Stimulated activated memory B cell treated with anti-CD40 and anti-IgM and Interleukin-4, amounts not matched to agents 10 μg/mL and 1 μg/mL and 100 μg/mL, for 72 hours (primary cell): ENCODE results near the gene FGF7.

Experiments
- ATAC-seq: fragments of 150-1000 bp; cut with Tn5 transposase; 2 replicates; pipeline ENCODE4 v1.10.0; 2021
- H3K27ac Mint-ChIP-seq: one replicate; pipeline ENCODE4 v1.8.0; 2022; ENCODE audit warnings: mild to moderate bottlenecking, mixed read lengths
- H3K27me3 Mint-ChIP-seq: one replicate; pipeline ENCODE4 v1.8.0; 2022; ENCODE audit warnings: mixed read lengths
- H3K36me3 Mint-ChIP-seq: one replicate; pipeline ENCODE4 v1.8.0; 2022; ENCODE audit warnings: mixed read lengths
- H3K4me1 Mint-ChIP-seq: one replicate; pipeline ENCODE4 v1.8.0; 2022; ENCODE audit warnings: mixed read lengths
- H3K4me3 Mint-ChIP-seq: one replicate; pipeline ENCODE4 v1.8.0; 2022; ENCODE audit warnings: mild to moderate bottlenecking, moderate library complexity, mixed read lengths
- H3K9me3 Mint-ChIP-seq: one replicate; pipeline ENCODE4 v1.8.0; 2022; ENCODE audit warnings: mixed read lengths

The FGF7 gene

GRCh38 chr15:49424954-49425353, 1.9 kb downstream of the FGF7 start:
- ATAC-seq = no peak

GRCh38 chr15:49427372-49427771, 4.3 kb downstream of the FGF7 start:
- no peaks in the 10 kb centered on the region for H3K9me3 Mint-ChIP-seq
- no peaks in the 10 kb centered on the region for H3K36me3 Mint-ChIP-seq
- ATAC-seq = no peak
- H3K27me3 Mint-ChIP-seq = no peaks in the 10 kb centered on the region
- H3K4me1 Mint-ChIP-seq = no peaks in the 10 kb centered on the region
- no peak overlapping the region for H3K4me3 Mint-ChIP-seq
- no peak overlapping the region for H3K27ac Mint-ChIP-seq

More at GRCh38 chr15:49424954-49425353, 1.9 kb downstream of the FGF7 start:
- Mint-ChIP-seq H3K36me3 (no peaks in the 10 kb centered on the region), H3K4me1 (peaks cover 7% of the 10 kb centered on the region), H3K9me3 (no peaks in the 10 kb centered on the region), H3K27me3 (no peaks in the 10 kb centered on the region), H3K4me3 (no peak overlapping the region), H3K27ac (no peak overlapping the region)

GRCh38 chr15:49428409-49429095, 5.5 kb downstream of the FGF7 start:
- no peak overlapping the region for H3K4me3 Mint-ChIP-seq
- H3K27me3 Mint-ChIP-seq = no peaks in the 10 kb centered on the region
- H3K9me3 Mint-ChIP-seq = no peaks in the 10 kb centered on the region
- no peak overlapping the region for H3K27ac Mint-ChIP-seq
- no peaks in the 10 kb centered on the region for H3K4me1 Mint-ChIP-seq
- no peak for ATAC-seq
- no peaks in the 10 kb centered on the region for H3K36me3 Mint-ChIP-seq

- Mint-ChIP-seq H3K4me3 (no peak overlapping the region), H3K9me3 (no peaks in the 10 kb centered on the region), H3K27ac (no peak overlapping the region), H3K27me3 (no peaks in the 10 kb centered on the region), H3K4me1 (no peaks in the 10 kb centered on the region), H3K36me3 (no peaks in the 10 kb centered on the region)
- peak; percentile 34 for ATAC-seq
Measured at GRCh38 chr15:49430046-49430445, 7.0 kb downstream of the FGF7 start.

- Mint-ChIP-seq H3K4me3 (no peak overlapping the region), H3K36me3 (no peaks in the 10 kb centered on the region), H3K27me3 (no peaks in the 10 kb centered on the region), H3K4me1 (peaks cover 16% of the 10 kb centered on the region), H3K27ac (no peak overlapping the region), H3K9me3 (no peaks in the 10 kb centered on the region)
- no peak for ATAC-seq
Measured at GRCh38 chr15:49435174-49435573, 12.1 kb downstream of the FGF7 start.

GRCh38 chr15:49436751-49437150, 13.7 kb downstream of the FGF7 start:
- Mint-ChIP-seq H3K4me1 (peaks cover 16% of the 10 kb centered on the region), H3K27ac (no peak overlapping the region), H3K36me3 (no peaks in the 10 kb centered on the region), H3K9me3 (no peaks in the 10 kb centered on the region), H3K4me3 (no peak overlapping the region), H3K27me3 (no peaks in the 10 kb centered on the region)
- no peak for ATAC-seq

- H3K4me1 Mint-ChIP-seq = peaks cover 16% of the 10 kb centered on the region
- no peaks in the 10 kb centered on the region for H3K36me3 Mint-ChIP-seq
- no peak overlapping the region for H3K4me3 Mint-ChIP-seq
- peak overlapping the region; percentile 44 for H3K27ac Mint-ChIP-seq
- no peaks in the 10 kb centered on the region for H3K27me3 Mint-ChIP-seq
- H3K9me3 Mint-ChIP-seq = no peaks in the 10 kb centered on the region
- peak; percentile 66 for ATAC-seq
Measured at GRCh38 chr15:49438962-49439631, 16.1 kb downstream of the FGF7 start.

- Mint-ChIP-seq H3K27ac (no peak overlapping the region), H3K4me3 (no peak overlapping the region), H3K4me1 (peaks cover 16% of the 10 kb centered on the region), H3K9me3 (no peaks in the 10 kb centered on the region), H3K27me3 (no peaks in the 10 kb centered on the region), H3K36me3 (no peaks in the 10 kb centered on the region)
- no peak for ATAC-seq
Measured at GRCh38 chr15:49439678-49440395, 16.8 kb downstream of the FGF7 start.

- no peak for ATAC-seq
- no peak overlapping the region for H3K27ac Mint-ChIP-seq
- H3K4me1 Mint-ChIP-seq = peaks cover 16% of the 10 kb centered on the region
- no peaks in the 10 kb centered on the region for H3K27me3 Mint-ChIP-seq
- H3K9me3 Mint-ChIP-seq = no peaks in the 10 kb centered on the region
- no peak overlapping the region for H3K4me3 Mint-ChIP-seq
- H3K36me3 Mint-ChIP-seq = no peaks in the 10 kb centered on the region
Measured at GRCh38 chr15:49441356-49441755, 18.3 kb downstream of the FGF7 start.

- H3K9me3 Mint-ChIP-seq = no peaks in the 10 kb centered on the region
- H3K27me3 Mint-ChIP-seq = no peaks in the 10 kb centered on the region
- ATAC-seq = no peak
- no peak overlapping the region for H3K27ac Mint-ChIP-seq
- H3K4me1 Mint-ChIP-seq = peaks cover 16% of the 10 kb centered on the region
- H3K4me3 Mint-ChIP-seq = no peak overlapping the region
- H3K36me3 Mint-ChIP-seq = no peaks in the 10 kb centered on the region
Measured at GRCh38 chr15:49441816-49442215, 18.8 kb downstream of the FGF7 start.

- no peaks in the 10 kb centered on the region for H3K4me1 Mint-ChIP-seq
- no peak overlapping the region for H3K27ac Mint-ChIP-seq
- H3K36me3 Mint-ChIP-seq = no peaks in the 10 kb centered on the region
- no peak overlapping the region for H3K4me3 Mint-ChIP-seq
- H3K9me3 Mint-ChIP-seq = no peaks in the 10 kb centered on the region
- no peak for ATAC-seq
- H3K27me3 Mint-ChIP-seq = peaks cover 23% of the 10 kb centered on the region
Measured at GRCh38 chr15:49452595-49452994, 29.6 kb downstream of the FGF7 start.

GRCh38 chr15:49456166-49456565, 33.1 kb downstream of the FGF7 start:
- Mint-ChIP-seq H3K4me1 (no peaks in the 10 kb centered on the region), H3K27me3 (peaks cover 23% of the 10 kb centered on the region), H3K4me3 (no peak overlapping the region), H3K9me3 (no peaks in the 10 kb centered on the region), H3K36me3 (no peaks in the 10 kb centered on the region), H3K27ac (no peak overlapping the region)
- no peak for ATAC-seq

GRCh38 chr15:49458145-49458544, 35.1 kb downstream of the FGF7 start:
- no peak overlapping the region for H3K27ac Mint-ChIP-seq
- no peak overlapping the region for H3K4me3 Mint-ChIP-seq
- no peak for ATAC-seq
- peaks cover 23% of the 10 kb centered on the region for H3K27me3 Mint-ChIP-seq
- H3K9me3 Mint-ChIP-seq = no peaks in the 10 kb centered on the region
- no peaks in the 10 kb centered on the region for H3K4me1 Mint-ChIP-seq
- H3K36me3 Mint-ChIP-seq = no peaks in the 10 kb centered on the region

GRCh38 chr15:49460411-49460941, 37.4 kb downstream of the FGF7 start:
- no peak for ATAC-seq
- no peak overlapping the region for H3K27ac Mint-ChIP-seq

GRCh38 chr15:49462232-49462844, 39.3 kb downstream of the FGF7 start:
- Mint-ChIP-seq H3K27ac (no peak overlapping the region), H3K27me3 (peaks cover 1% of the 10 kb centered on the region), H3K4me1 (no peaks in the 10 kb centered on the region), H3K9me3 (no peaks in the 10 kb centered on the region), H3K4me3 (no peak overlapping the region), H3K36me3 (no peaks in the 10 kb centered on the region)
- ATAC-seq = no peak

More at GRCh38 chr15:49460411-49460941, 37.4 kb downstream of the FGF7 start:
- no peaks in the 10 kb centered on the region for H3K9me3 Mint-ChIP-seq
- peaks cover 14% of the 10 kb centered on the region for H3K27me3 Mint-ChIP-seq
- H3K36me3 Mint-ChIP-seq = no peaks in the 10 kb centered on the region
- no peaks in the 10 kb centered on the region for H3K4me1 Mint-ChIP-seq
- H3K4me3 Mint-ChIP-seq = no peak overlapping the region
